ENCODE measurements around the gene UNKL.

UNKL gene

DNA sequence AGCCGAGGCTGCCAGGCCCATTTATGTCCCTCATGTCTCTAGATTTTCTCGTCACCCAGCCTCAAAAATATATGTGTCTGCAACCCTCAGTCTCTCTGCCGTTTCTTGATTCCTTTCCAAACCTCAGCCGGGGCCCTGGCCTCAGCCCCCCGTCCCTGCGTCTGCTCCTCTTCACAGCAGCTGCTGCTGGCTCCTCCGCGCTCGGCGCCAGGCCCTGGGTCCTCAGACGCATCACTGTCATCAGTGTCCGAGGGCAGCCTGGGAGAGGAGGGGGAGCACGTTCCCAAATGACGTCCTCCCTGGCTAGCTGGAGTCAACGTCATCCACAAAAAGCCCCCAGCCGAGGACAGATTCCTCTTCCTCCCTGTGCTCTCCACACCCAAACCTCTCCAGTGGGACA, 65.2 kb downstream of the UNKL start:
- no peak for DNase-seq

DNA sequence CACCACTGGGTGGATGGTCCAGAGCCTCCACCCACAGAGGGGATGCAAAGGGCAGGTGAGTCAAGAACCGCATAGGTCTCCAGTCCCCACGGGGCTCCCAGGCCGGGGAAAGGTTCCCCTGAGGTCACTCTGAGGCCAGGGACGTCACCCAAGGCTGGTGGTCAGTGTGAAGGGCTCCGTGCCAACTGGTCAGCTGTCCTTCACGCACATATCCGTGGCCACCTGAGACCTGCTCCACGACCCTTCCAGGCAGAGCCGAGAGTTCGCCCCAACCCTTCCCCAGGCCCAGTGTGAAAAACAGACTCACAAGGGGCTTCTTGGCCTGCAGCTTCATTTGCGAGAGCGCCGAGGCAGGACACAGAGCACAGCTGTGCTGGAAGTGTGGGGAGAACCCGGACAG, 65.6 kb downstream of the UNKL start:
- no peak for DNase-seq

DNA sequence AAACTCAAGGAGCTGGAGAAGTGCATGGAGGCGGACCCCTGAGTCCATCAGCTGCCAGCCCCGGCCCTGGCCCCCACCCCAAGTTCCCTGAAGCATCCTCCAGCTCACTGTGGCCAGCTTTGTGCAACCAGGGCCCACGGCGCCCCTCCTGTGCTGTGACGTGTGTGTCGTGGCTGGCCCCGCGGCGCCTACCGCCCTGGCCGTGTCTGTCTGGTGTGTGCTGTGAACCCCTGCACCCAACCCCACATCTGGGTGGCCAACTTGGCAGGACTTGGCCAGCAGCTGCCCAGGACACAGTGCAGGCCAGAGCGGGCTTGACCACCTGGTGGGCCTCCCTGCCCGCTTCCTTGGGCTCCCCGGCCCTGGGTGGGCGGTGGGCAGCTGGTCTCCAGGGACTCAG, 66.1 kb downstream of the UNKL start:
- DNase-seq: no peak

DNA sequence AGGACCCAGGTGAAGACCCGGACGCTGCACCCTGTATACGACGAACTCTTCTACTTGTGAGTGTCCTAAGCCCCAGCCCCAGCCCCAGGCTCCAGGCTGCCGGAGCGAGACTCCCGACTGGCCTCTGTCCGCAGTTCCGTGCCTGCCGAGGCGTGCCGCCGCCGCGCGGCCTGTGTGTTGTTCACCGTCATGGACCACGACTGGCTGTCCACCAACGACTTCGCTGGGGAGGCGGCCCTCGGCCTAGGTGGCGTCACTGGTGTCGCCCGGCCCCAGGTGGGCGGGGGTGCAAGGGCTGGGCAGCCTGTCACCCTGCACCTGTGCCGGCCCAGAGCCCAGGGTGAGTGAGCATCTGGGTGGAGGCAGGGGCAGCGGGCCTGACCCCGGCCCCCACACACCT, 66.5 kb downstream of the UNKL start:
- DNase-seq: no peak

DNA sequence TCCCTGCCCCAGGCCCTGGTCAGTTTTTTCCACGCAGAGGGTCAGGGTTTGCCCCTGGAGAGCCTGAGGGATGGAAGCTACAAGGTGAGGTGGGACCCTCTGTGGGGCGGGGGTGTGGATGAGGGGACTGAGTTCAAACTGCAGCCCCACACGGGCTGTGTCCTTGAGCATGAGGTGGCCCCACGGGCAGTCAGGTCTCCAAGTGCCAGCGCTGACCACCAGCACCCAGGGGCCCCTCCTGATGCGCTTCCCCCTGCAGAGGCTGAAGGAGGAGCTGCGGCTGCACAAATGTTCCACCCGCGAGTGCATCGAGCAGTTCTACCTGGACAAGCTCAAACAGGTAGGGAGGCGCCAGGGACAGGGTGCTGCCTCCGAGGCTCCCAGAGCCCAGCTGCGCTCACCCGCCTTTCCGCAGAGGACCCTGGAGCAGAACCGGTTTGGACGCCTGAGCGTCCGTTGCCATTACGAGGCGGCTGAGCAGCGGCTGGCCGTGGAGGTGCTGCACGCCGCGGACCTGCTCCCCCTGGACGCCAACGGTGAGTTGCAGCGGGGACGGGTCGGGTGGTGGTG, 67.1 kb downstream of the UNKL start:
- no peak for DNase-seq

DNA sequence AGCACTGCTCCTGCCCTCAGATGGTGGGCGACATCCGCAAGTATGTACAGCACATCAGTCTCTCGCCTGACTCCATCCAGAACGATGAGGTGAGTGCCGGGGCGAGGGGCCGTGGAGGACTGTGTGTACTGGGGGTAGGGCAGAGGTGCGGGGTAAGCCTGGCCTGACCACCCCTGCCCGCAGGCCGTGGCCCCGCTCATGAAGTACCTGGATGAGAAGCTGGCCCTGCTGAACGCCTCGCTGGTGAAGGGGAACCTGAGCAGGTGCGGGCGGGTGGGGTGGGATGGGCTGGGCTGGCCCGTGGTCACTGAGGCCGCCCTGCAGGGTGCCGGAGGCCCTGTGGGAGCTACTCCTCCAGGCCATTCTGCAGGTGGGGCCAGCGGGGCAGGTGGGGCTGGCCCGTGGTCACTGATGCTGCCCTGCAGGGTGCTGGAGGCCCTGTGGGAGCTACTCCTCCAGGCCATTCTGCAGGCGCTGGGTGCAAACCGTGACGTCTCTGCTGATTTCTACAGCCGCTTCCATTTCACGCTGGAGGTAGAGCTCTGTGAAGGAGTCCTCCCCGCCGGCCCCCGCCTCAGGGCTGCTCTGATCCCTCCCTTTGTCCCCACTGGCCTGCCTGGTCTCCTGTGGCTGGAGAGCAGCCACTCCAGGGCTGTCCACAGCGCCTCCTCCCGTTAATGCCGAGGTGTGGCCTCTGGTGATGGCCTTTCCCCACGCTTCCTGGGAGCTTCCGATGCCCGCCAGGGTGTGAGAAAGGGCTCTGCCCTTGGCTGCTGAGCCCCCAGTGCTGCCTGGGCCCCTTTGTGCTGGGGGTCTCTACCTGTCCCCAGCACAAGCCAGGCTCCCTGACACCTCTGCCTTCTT, 67.8 kb downstream of the UNKL start:
- DNase-seq: no peak

DNA sequence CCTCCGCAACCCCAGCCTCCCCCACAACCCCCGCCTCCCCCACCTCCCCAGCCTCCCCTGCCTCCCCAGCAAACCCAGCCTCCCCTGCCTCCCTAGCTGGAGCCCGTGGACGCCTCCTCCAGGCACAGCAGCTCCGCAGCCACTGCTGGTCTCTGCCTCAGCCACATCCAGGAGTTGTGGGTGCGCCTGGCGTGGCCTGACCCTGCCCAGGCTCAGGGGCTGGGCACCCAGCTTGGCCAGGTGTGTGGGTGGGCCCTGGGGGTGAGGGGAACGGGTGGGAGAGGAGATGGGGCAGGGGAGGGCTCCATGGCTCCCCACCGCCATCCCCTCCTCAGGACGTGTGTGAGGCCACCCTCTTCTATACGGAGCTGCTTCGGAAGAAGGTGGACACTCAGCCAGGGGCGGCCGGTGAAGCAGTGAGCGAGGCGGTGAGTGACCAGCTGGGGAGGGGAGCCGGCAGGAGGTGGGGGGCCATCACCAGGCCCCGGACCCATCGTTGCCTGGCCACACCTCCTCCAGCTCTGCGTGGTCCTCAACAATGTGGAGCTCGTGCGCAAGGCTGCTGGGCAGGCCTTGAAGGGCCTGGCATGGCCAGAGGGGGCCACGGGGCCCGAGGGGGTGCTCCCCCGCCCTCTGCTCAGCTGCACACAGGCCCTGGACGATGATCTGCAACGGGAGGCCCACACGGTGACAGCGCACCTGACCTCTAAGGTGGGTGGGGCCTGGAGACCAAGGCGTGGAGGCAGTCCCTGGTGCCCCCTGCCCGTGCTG, 68.7 kb downstream of the UNKL start:
- DNase-seq: no peak

DNA sequence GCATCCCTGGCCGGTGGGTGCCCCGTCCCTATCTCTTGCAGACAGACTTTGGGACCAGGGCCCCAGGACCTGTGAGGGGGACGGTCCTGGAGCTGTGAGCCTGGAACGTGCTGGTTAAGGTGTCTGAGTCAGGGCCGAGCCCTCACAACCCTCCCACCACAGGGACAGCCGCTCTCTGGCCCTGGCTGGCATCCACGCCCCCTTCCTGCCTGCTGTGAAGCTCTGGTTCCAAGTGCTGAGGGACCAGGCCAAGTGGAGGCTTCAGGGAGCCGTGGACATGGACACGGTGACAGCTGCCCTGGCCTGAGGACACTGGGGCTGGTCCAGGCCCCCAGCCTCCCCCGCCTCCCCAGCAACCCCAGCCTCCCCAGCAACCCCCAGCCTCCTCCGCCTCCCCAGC, 69.4 kb downstream of the UNKL start:
- DNase-seq: no peak

DNA sequence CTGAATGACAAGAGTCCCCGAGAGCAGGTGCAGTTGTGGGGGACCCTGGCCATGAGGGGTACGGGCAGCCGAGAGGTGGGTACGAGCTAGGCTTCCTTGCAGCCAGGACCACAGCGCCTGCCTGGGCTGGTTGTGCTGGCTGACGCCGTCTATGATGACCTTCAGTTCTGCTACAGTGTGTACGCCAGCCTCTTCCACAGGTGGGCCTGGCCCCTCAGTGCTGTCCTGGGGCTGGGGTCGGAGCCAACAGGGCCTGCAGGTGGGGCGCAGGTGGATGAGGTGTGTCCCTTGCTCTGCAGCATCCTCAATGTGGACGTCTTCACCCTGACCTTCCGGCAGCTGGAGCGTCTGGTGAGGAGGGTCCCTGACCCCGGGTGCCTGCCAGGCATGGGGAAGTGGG, 70.0 kb downstream of the UNKL start:
- no peak for DNase-seq

DNA sequence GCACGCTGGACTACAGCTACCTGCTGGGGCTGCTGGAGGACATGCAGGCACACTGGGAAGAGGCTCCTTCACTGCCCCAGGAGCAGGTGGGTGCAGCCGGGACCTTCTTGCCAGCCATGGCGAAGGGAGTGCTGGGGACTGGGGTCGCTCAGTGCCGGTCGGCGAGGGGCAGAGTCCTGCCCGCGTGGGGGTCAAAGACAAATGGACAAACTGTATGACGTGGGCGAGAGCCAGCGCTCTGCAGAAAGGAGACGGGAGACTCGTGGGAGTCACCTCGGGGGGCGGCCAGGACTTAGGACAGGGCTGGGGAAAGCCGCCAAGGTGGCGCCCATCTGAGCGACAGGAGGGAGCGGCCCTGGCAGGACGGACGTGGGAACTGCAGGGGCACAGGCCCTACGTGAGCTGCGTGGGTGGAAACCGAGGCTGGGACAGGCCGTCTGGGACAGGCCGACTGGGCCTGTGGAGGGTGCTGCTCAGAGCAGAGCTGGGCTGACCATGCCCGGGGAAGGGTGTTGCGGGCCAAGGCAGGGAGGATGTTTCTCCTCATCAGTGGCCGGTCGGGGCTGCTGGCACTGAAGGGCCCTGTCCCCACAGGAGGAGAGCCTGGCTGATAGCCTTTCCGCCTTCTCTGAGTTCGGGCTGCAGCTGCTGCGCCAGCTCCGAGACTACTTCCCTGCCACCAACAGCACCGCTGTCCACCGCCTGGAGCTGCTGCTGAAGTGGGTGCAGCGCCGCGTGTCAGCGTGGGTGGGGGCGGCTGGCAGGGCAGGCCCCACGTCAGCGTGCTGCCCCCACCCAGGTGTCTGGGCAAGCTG, 70.9 kb downstream of the UNKL start:
- DNase-seq: no peak

DNA sequence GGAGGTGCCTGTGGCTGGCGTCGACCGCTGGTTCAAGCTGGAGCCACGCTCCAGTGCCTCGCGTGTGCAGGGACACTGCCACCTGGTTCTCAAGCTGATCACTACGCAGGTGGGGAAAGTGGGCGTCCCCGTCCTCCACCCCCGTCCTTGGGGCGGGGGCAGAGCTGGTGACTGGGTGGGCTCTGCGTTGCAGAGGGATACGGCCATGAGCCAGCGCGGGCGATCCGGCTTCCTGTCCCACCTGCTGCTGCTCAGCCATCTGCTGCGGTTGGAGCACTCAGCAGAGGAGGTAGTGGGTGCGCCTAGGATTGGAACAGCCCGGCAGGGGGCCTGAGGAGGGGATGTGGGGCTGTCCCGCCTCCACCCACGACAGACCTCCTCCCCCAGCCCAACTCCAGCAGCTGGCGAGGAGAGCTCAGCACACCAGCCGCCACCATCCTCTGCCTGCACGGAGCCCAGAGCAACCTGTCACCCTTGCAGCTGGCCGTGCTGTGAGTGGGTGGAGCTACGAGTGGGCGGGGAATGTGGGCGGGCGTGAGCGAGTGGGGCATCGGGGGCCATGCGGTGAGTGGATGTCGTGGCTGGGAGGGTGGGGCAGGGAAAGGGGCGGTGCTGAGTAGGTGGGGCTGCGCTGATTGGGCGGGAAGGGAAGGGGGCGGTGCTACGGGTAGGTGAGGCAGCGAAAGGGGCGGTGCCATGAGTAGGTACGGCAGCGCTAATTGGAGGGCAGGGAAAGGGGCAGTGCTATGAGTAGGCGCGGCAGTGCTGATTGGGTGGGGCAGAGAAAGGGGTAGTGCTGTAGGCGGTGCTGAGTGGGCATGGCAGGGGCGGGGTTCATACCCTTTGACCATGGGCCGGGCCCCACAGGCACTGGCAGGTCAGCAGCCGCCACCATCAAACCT, 71.7 kb downstream of the UNKL start:
- peak; percentile 98 for DNase-seq

DNA sequence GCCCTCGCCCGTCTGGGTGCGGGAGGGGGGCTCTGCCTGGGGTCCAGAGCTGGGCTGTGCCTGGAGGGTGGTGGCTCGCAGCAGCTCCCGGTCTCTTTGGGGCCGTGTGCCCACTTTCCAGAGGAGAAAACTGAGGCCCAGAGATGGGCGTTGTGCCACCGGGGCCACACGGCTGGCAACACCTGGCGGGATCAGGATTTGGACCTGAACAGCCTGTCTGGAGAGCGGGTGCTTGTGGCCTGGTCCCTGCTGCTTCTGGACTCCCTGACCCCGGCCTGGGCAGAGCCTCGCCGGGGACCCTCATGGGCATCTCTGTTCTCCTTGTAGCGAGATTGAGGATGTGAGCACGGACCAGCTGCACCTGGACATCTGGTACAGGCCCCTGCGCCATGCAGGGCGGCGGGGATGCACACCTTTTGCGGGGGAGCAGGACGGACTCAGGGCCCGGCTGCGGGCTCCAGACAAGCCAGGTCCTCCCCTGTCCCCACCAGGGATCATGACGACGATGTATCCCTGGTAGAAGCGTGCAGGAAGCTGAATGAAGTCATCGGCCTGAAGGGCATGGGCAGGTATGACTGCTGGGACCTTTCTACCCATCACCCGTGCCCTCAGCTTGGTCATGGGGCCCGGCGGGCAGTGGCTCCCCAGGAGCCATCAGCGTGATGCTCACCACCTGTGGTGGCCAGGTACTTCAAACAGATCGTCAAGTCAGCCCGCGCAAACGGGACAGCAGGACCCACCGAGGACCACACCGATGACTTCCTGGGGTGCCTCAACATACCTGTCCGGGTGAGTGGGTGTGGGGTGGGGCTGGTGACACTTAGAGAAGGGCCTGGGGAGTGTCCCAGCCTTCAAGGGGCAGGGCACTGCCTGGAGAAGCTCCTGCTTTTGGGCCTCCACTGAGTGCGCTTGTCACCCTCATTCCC, 72.7 kb downstream of the UNKL start:
- DNase-seq: no peak

DNA sequence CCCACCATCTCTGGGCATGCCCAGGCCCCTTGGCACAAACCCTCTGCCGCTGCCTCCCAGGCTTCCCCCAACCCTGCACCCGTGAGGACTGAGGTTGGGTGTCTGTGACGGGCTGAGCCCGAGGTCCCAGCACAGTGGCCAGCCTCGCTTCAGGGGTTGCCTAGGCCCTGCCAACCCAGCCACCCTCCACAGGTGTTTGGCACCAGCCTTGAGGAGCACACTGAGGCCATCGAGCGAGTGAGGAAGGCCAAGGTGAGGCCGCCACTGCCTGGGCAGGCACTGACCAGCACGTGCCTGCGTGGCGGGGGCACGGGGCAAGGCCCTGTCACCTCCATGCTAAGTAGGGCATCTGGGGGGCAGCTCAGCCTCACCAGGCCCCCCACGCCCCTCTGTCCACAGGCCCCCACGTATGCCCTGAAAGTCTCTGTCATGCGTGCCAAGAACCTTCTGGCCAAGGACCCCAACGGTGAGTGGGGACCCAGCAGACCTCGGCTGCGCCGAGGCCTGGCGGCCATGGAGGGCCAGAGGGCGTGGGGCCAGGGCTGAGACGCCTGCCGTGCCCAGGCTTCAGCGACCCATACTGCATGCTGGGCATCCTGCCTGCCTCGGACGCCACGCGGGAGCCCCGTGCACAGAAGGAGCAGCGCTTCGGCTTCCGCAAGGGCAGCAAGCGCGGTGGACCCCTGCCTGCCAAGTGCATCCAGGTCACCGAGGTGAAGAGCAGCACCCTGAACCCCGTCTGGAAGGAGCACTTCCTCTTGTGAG, 73.6 kb downstream of the UNKL start:
- DNase-seq: no peak

DNA sequence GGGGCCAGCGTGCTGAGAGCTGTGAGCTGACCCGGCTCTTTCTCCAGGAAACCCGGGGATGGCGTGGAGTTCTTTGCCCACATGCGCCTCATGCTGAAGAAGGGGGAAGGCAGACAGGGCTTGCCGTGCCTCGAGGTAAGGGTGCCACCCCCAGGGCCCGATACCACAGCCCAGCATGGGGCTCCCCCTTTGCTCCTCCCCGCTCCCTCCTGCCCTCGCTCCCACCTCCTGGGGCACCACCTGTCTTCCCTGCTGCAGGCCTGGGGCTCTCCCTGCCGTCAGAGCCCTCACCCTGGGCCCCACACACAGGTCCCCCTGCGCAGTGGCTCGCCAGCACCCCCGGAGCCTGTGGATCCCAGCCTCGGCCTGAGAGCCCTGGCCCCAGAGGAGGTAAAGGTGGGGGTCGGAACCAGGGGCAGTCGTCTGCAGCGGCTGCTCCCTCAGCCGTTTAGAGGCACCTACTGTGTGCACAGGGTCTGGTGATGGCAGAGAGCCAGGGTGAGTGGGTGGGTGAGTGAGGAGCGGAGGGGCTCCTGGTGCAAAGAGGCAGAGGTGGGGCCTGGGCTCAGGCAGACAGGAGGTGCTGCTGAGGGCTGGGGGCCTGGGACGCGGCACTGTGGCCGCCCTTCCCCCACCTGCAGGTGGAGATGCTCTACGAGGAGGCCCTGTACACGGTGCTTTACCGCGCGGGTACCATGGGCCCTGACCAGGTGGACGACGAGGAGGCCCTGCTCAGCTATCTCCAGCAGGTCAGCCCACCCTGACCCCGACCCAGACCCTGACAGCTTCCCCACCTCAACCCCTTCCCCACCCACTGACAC, 75.4 kb downstream of the UNKL start:
- no peak for DNase-seq

DNA sequence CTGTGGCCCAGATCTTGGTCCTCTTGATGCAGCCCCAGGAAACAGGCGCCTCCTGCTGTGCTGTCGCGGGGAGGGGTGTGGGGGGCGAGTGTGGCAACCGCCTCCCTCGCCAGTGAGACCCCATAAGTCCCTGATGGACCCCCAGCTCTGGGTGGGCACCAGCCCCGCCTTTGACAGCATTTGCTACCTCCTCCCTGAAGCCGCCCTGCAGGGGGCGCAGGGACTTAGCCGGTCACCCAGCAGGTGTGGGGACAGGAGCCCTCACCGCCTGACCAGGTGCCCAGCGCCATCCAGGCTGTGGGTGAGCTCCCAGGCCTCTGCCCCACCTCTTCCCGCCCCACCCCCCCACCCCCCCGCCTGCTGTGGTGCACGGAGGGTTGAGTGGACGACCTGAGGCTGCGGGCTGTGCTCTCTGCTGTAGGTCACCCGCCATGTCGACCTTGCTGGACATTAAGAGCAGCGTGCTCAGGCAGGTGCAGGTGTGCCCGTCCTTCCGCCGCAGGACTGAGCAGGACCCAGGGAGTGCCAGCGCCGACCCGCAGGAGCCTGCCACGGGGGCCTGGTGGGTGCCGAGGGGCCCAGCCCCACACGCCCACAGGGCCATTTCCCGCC, 76.3 kb downstream of the UNKL start:
- no peak for DNase-seq

DNA sequence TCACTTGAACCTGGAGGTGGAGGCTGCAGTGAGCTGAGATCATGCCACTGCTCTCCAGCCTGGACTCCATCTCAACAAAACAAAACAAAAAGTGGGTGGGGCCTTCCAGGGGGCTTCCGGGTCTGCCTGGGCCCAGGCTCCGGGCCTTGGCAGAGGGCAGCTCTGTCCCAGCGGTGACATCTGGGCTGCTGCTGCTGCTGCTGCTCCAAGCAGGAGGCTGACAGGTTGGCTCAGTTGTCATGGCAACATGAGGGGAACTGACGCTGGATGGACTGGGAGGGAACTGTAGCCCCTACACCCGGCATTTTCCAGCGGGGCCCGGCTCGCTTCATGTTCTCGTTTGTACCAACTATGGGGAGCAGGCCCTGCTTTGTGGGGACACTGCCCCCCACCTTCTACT, 77.0 kb downstream of the UNKL start:
- DNase-seq: no peak

DNA sequence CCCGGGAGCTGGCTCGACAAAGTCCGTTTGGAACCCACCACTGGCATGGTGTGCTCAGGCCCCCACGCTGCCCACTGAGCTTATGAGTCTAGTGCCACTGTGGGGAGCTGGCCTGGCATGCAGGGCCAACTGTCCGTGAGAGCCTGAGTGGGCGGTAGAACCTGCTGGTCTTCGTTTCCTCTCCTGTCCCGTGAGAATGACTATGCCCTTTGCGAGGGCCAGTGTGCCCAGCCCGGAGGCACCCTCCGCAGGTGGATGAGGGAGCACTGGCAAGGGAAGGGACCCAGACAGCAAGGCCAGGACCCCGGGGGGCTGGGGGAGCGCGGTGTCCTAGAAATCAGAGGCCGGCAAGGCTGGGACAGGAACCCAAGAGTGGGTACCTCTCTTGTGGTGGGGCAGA, 77.9 kb downstream of the UNKL start:
- DNase-seq: no peak

DNA sequence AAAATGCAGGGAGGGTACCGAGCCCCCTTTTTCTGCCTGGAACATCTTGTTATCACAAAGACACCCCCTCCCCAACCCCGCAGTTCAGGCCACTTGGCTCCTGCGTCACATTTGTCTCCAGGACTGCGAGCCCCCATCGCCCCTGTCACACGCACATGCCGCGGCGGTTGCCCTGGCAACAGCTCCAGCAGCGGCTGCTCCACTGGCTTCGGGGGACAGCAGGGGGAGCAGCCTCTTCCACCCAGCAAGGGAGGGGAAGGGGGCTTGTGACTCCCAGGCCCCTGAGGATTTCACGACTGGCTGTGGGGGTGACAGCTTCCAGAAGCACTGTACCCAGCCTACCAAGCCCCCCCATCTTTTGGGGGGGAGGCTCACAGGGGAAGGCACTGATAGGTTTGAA, 78.5 kb downstream of the UNKL start:
- no peak for DNase-seq
